HepG2 (cell line): Measurements from ENCODE around the gene NEK5. TPM values are rescaled to one million over a fixed set of nuclear protein-coding genes. Genes with fewer than 3 reads are reported as not detected.

Experiments used
- BHLHE40 ChIP-seq: IDR thresholded peaks from 2 replicates; pipeline ENCODE4 v1.6.1; 2011; ENCODE audit warnings: low read length, improper control_type of control experiment
- CREM ChIP-seq, 2 experiments: sonication (generic) in 1 of 2; formaldehyde crosslinking in 1 of 2; IDR thresholded peaks; 2 replicates each; pipeline versions ENCODE4 v1.4.0 to v1.6.1; 2016 to 2020; ENCODE audit warnings: antibody characterized with exemption in 1 of 2, mild to moderate bottlenecking in 1 of 2, missing genetic modification reagents in 1 of 2
- GLI4 ChIP-seq: sonication (generic); formaldehyde crosslinking; IDR thresholded peaks from 2 replicates; pipeline ENCODE4 v1.5.1; 2020; ENCODE audit warnings: missing genetic modification reagents, mild to moderate bottlenecking, moderate library complexity, borderline replicate concordance
- HES4 ChIP-seq: sonication (generic); formaldehyde crosslinking; IDR thresholded peaks from 2 replicates; pipeline ENCODE4 v1.9.0; 2021; ENCODE audit warnings: mild to moderate bottlenecking, missing genetic modification reagents, borderline replicate concordance
- KLF9 ChIP-seq: IDR thresholded peaks from 2 replicates; pipeline ENCODE4 v1.6.1; 2016; ENCODE audit warnings: low read depth
- KMT2B ChIP-seq: IDR thresholded peaks from 2 replicates; pipeline ENCODE4 v1.6.1; 2016; ENCODE audit warnings: missing genetic modification reagents, missing compliant biosample characterization
- PHB2 ChIP-seq: fragments of 450-650 bp; IDR thresholded peaks from 2 replicates; pipeline ENCODE4 v1.6.1; 2018; ENCODE audit not compliant: partially characterized antibody
- TBX2 ChIP-seq: sonication (generic); formaldehyde crosslinking; IDR thresholded peaks from 2 replicates; pipeline ENCODE4 v1.5.0; 2020; ENCODE audit warnings: missing genetic modification reagents, mild to moderate bottlenecking, borderline replicate concordance
- ZNF329 ChIP-seq: sonication (generic); formaldehyde crosslinking; IDR thresholded peaks from 2 replicates; pipeline ENCODE4 v1.9.0; 2021; ENCODE audit warnings: low read depth, mild to moderate bottlenecking, missing genetic modification reagents
- ZNF34 ChIP-seq: sonication (generic); formaldehyde crosslinking; IDR thresholded peaks from 2 replicates; pipeline ENCODE4 v1.4.0; 2020; ENCODE audit warnings: mild to moderate bottlenecking, missing genetic modification reagents, borderline replicate concordance
- ZNF451 ChIP-seq: sonication (generic); formaldehyde crosslinking; IDR thresholded peaks from 2 replicates; pipeline ENCODE4 v1.5.0; 2020; ENCODE audit warnings: mild to moderate bottlenecking, missing genetic modification reagents
- ZNF496 ChIP-seq: sonication (generic); formaldehyde crosslinking; IDR thresholded peaks from 2 replicates; pipeline ENCODE4 v1.8.1; 2023; ENCODE audit warnings: mild to moderate bottlenecking, moderate library complexity, missing genetic modification reagents; ENCODE audit not compliant: insufficient replicate concordance
- polyA plus RNA-seq, 8 experiments: library from polyadenylated mRNA; depleted of rRNA in 3 of 8; stranded (reverse) in 7 of 8; unstranded in 1 of 8; fragments of >200 nt; fragmentation: Illumina TruSeq in 4 of 8; extraction: Trizol in 4 of 8; gene quantifications; 2 replicates each; pipeline versions ENCODE4 v1.2.1 to v1.2.3, GENCODE V29; 2011 to 2016; ENCODE audit warnings: low read depth in 4 of 8, missing spikeins in 1 of 8, mixed read lengths in 1 of 8; ENCODE audit not compliant: insufficient read depth in 1 of 8
- total RNA-seq, 5 experiments: library from RNA; depleted of rRNA; stranded (reverse); fragments of >200 nt; fragmentation: Illumina TruSeq; extraction: Trizol; gene quantifications; 2 replicates each; pipeline ENCODE4 v1.2.3, GENCODE V29; 2016; ENCODE audit warnings: low read depth in 1 of 5
- TF ChIP-seq, protein P1 (sequence below): sonication (generic); formaldehyde crosslinking; IDR thresholded peaks from 2 replicates; pipeline ENCODE4 v1.5.1; 2020; ENCODE audit warnings: mild to moderate bottlenecking, missing genetic modification reagents, borderline replicate concordance
- TF ChIP-seq, protein P2 (sequence below): sonication (generic); formaldehyde crosslinking; IDR thresholded peaks from 2 replicates; pipeline ENCODE4 v1.8.1; 2023; ENCODE audit warnings: mild to moderate bottlenecking, missing genetic modification reagents
- TF ChIP-seq, protein P3 (sequence below): sonication (generic); formaldehyde crosslinking; IDR thresholded peaks from 2 replicates; pipeline ENCODE4 v1.5.0; 2020; ENCODE audit warnings: mild to moderate bottlenecking, missing genetic modification reagents, borderline replicate concordance
- TF ChIP-seq, protein P4 (sequence below): sonication (generic); formaldehyde crosslinking; IDR thresholded peaks from 2 replicates; pipeline ENCODE4 v1.4.0; 2020; ENCODE audit warnings: missing genetic modification reagents

NEK5 gene
- total and polyA plus RNA-seq, 2 of the 13 experiments (the other 11 are each of a cell fraction or from before 2014, with no cell fraction given), result 0.12 to 0.22 TPM

DNA sequence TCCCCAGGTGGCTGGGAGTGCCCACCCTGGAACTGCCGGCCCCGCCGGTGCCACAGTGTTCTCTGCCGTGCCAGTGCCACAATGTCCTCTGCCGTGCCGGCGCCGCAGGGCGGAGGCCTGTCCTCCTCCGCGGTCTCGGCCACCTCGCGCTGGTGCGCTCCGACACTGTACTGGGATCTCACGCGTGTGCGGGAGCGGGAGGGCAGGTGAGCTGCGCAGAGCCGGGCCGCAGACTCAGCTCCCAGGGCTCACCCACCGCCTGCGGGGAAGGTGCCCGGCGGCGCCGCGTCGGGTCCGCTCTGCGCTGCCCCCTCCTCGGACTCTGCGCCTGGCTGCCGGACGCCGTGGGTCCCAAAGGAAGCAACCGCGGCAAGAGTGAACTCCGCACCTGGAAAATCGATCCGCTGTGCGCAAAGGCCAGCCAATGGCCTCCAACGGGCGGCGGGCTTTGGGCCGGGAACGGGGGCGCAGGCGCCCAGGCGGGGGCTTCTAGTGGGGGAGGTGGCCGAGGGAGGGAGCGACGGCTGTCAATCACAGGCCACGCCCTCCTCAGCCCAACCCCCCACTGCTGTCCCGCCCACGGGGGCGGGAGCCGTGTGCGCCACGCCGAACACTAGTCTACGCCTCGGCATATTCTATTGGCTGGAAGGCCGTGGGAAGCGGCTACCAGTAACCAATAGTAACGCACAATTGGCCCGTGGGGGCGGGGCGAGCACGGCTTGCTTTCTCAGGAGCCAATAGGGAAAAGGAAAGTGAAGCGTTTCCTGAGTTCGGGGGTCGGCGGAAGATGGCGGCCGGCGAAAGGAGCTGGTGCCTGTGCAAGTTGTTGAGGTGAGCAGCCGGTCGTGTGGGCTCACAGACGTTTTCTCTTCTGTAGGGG, 117.0 kb downstream of the NEK5 start, which contains the start of gene ALG11 (continued):
- TF ChIP-seq BHLHE40 (no peak), KLF9 (CRISPR knock-in tag) (no peak), ZNF329 (CRISPR knock-in tag) (peak; percentile 77), KMT2B (CRISPR knock-in tag) (peak; percentile 84), ZNF34 (CRISPR knock-in tag) (peak; percentile 60; the same call in 1 of the 2 replicates), PHB2 (no peak), CREM (IDR thresholded peaks at IDR 0.05) (peak; percentile 79; the same call in 1 of the 2 replicates), CREM (CRISPR knock-in tag; IDR thresholded peaks at IDR 0.05) (no peak), ZNF451 (CRISPR knock-in tag) (peak; percentile 66), GLI4 (CRISPR knock-in tag) (no peak), HES4 (CRISPR knock-in tag) (peak; percentile 82; the same call in 1 of the 2 replicates), TBX2 (peak; percentile 96), ZNF496 (no peak)
- TF ChIP-seq, protein P1, sequence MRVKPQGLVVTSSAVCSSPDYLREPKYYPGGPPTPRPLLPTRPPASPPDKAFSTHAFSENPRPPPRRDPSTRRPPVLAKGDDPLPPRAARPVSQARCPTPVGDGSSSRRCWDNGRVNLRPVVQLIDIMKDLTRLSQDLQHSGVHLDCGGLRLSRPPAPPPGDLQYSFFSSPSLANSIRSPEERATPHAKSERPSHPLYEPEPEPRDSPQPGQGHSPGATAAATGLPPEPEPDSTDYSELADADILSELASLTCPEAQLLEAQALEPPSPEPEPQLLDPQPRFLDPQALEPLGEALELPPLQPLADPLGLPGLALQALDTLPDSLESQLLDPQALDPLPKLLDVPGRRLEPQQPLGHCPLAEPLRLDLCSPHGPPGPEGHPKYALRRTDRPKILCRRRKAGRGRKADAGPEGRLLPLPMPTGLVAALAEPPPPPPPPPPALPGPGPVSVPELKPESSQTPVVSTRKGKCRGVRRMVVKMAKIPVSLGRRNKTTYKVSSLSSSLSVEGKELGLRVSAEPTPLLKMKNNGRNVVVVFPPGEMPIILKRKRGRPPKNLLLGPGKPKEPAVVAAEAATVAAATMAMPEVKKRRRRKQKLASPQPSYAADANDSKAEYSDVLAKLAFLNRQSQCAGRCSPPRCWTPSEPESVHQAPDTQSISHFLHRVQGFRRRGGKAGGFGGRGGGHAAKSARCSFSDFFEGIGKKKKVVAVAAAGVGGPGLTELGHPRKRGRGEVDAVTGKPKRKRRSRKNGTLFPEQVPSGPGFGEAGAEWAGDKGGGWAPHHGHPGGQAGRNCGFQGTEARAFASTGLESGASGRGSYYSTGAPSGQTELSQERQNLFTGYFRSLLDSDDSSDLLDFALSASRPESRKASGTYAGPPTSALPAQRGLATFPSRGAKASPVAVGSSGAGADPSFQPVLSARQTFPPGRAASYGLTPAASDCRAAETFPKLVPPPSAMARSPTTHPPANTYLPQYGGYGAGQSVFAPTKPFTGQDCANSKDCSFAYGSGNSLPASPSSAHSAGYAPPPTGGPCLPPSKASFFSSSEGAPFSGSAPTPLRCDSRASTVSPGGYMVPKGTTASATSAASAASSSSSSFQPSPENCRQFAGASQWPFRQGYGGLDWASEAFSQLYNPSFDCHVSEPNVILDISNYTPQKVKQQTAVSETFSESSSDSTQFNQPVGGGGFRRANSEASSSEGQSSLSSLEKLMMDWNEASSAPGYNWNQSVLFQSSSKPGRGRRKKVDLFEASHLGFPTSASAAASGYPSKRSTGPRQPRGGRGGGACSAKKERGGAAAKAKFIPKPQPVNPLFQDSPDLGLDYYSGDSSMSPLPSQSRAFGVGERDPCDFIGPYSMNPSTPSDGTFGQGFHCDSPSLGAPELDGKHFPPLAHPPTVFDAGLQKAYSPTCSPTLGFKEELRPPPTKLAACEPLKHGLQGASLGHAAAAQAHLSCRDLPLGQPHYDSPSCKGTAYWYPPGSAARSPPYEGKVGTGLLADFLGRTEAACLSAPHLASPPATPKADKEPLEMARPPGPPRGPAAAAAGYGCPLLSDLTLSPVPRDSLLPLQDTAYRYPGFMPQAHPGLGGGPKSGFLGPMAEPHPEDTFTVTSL (CRISPR knock-in tag), result peak; percentile 87
- TF ChIP-seq, protein P2, sequence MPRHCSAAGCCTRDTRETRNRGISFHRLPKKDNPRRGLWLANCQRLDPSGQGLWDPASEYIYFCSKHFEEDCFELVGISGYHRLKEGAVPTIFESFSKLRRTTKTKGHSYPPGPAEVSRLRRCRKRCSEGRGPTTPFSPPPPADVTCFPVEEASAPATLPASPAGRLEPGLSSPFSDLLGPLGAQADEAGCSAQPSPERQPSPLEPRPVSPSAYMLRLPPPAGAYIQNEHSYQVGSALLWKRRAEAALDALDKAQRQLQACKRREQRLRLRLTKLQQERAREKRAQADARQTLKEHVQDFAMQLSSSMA, result peak; percentile 75
- TF ChIP-seq, protein P3, sequence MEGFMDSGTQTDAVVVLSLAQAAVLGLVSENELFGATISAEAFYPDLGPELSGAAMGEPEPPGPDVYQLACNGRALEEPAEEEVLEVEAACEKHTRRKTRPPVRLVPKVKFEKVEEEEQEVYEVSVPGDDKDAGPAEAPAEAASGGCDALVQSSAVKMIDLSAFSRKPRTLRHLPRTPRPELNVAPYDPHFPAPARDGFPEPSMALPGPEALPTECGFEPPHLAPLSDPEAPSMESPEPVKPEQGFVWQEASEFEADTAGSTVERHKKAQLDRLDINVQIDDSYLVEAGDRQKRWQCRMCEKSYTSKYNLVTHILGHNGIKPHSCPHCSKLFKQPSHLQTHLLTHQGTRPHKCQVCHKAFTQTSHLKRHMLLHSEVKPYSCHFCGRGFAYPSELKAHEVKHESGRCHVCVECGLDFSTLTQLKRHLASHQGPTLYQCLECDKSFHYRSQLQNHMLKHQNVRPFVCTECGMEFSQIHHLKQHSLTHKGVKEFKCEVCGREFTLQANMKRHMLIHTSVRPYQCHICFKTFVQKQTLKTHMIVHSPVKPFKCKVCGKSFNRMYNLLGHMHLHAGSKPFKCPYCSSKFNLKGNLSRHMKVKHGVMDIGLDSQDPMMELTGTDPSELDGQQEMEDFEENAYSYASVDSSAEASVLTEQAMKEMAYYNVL (CRISPR knock-in tag), result no peak
- TF ChIP-seq, protein P4, sequence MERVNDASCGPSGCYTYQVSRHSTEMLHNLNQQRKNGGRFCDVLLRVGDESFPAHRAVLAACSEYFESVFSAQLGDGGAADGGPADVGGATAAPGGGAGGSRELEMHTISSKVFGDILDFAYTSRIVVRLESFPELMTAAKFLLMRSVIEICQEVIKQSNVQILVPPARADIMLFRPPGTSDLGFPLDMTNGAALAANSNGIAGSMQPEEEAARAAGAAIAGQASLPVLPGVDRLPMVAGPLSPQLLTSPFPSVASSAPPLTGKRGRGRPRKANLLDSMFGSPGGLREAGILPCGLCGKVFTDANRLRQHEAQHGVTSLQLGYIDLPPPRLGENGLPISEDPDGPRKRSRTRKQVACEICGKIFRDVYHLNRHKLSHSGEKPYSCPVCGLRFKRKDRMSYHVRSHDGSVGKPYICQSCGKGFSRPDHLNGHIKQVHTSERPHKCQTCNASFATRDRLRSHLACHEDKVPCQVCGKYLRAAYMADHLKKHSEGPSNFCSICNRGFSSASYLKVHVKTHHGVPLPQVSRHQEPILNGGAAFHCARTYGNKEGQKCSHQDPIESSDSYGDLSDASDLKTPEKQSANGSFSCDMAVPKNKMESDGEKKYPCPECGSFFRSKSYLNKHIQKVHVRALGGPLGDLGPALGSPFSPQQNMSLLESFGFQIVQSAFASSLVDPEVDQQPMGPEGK (CRISPR knock-in tag), result peak; percentile 99
